GM12873 (cell line): ENCODE results near the gene BCAT1.

Experiments used
- CTCF ChIP-seq: IDR thresholded peaks from 2 replicates; pipeline ENCODE4 v1.5.1; 2012; ENCODE audit warnings: low read depth, mild to moderate bottlenecking, moderate library complexity, low read length, control low read depth; ENCODE audit not compliant: insufficient read depth; ENCODE audit errors: missing control alignments

Gene BCAT1

GRCh38 chr12:24975425-24975824 is 26.5 kb upstream of the BCAT1 start:
- TF ChIP-seq CTCF: no peak

GRCh38 chr12:24974216-24974615 is 25.3 kb upstream of the BCAT1 start:
- TF ChIP-seq CTCF: no peak

GRCh38 chr12:24972078-24972477 is 23.2 kb upstream of the BCAT1 start:
- TF ChIP-seq CTCF: no peak

- TF ChIP-seq CTCF: no peak
These were observed 21.3 kb upstream of the BCAT1 start for GRCh38 chr12:24970177-24970576.

- TF ChIP-seq CTCF: no peak
These were observed 18.2 kb upstream of the BCAT1 start for GRCh38 chr12:24966951-24967564.

GRCh38 chr12:24964342-24964741 is 15.4 kb upstream of the BCAT1 start:
- TF ChIP-seq CTCF: no peak

- TF ChIP-seq CTCF: peak; percentile 88
These were observed 11.4 kb upstream of the BCAT1 start for GRCh38 chr12:24960222-24960855.
